ENCODE data around the gene CHRM2. TPM values are rescaled to one million over a fixed set of nuclear protein-coding genes. Genes with fewer than 3 reads are reported as not detected.
"Not testable (repeated sequence)": the region's sequence is repeated elsewhere in the genome, so short reads cannot be mapped to it uniquely, and the experiment has no call there.

The CHRM2 gene
- not detected for polyA plus RNA-seq (2013, experiment 1 of 2)
- polyA plus RNA-seq (2013, experiment 2 of 2): not detected

DNA sequence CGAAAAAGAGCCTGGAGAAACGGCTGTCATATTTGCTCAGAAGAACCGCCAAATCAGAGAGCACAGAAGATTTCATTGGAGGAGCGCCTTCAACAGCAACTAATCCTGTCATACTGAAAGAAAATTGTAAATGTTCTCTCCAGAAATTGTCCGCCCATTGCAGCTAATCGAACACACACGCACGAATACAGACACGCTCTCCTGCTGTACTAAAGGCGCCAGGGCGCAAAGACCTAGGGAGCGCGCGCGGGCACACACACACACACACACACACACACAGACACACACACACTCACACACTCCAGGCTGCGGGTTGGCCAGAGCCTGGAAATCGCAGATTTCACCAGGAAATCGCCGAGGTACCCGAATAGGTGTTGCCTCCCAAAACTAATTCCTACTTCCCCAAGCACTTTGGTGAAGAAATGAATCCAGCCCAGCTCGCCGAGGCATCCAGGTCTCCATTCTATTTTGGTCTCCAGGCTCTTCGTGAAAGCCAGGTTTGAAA is at the start of gene CHRM2:
TSS of gene CHRM2 (plus strand) at position 157 of the 505 bp plus-strand sequence. CDS start 146,214 bp downstream, outside the sequence.
- Histone ChIP-seq H3K9me3 (ENCODE audit: insufficient read depth, low read depth, low read length) (no peaks in the 10 kb centered on the region), H3K4me1 (ENCODE audit: insufficient read depth, low read length) (peaks cover 19% of the 10 kb centered on the region), H3K4me3 (ENCODE audit: low read length) (peak within 1 kb of the TSS; percentile 49), H3K27ac (ENCODE audit: low read depth, low read length) (no peak within 1 kb of the TSS), H3K9ac (ENCODE audit: low read depth, low read length) (no peak within 1 kb of the TSS), H3K27me3 (ENCODE audit: insufficient read depth, low read length) (peaks cover 91% of the 10 kb centered on the region), H3K36me3 (ENCODE audit: insufficient read depth, low read length) (no peaks in the 10 kb centered on the region)
- WGBS: 4% methylated on average over 23 of the region's 23 CpGs

DNA sequence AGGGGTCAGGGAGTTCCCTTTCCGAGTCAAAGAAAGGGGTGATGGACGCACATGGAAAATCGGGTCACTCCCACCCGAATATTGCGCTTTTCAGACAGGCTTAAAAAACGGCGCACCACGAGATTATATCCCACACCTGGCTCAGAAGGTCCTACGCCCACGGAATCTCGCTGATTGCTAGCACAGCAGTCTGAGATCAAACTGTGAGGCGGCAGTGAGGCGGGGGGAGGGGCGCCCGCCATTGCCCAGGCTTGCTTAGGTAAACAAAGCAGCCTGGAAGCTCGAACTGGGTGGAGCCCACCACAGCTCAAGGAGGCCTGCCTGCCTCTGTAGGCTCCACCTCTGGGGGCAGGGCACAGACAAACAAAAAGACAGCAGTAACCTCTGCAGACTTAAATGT is 37.1 kb upstream of the CHRM2 start:
- not testable (repeated sequence) for H3K27ac ChIP-seq (ENCODE audit: low read depth, low read length); H3K9me3 ChIP-seq (ENCODE audit: insufficient read depth, low read depth, low read length); H3K36me3 ChIP-seq (ENCODE audit: insufficient read depth, low read length); H3K27me3 ChIP-seq (ENCODE audit: insufficient read depth, low read length); H3K4me1 ChIP-seq (ENCODE audit: insufficient read depth, low read length)
- H3K9ac ChIP-seq (ENCODE audit: low read depth, low read length): peak overlapping the region; percentile 67
- WGBS: 18% methylated on average over 12 of the region's 16 CpGs
- peak overlapping the region; percentile 50 for H3K4me3 ChIP-seq (ENCODE audit: low read length)

DNA sequence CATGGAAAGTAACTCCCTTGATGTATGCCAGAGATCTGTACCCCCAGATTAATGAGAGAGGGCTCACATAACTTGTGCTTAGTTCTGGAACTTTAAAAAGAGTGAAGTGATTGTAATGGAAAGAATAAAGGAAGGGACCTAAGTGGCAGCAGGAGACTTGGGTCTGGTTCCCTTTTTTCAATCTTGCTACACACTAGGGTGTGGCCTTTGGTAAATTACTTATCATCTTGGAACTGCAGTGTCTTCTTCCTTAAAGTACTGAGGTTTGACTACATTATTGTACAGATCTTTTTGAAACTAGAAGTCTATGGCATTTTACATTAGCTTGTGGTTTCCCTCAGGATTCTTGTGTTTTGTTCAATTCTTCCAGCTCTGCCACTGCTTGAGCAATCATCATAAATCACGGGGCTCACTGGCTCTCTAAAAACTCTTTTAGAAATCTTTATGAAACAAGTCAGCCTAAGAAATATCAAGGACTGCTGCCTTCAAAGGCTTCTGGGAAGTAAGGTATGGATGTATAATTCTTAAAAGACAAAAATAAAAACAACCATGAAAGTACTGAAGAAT is 22.5 kb upstream of the CHRM2 start:
- no peaks in the 10 kb centered on the region for H3K36me3 ChIP-seq (ENCODE audit: insufficient read depth, low read length)
- 78% methylated on average over 1 of the region's 1 CpG for WGBS
- H3K9ac ChIP-seq (ENCODE audit: low read depth, low read length): no peak overlapping the region
- no peak overlapping the region for H3K27ac ChIP-seq (ENCODE audit: low read depth, low read length)
- H3K9me3 ChIP-seq (ENCODE audit: insufficient read depth, low read depth, low read length): peaks cover 2% of the 10 kb centered on the region; the same call in 1 of the 2 replicates
- no peaks in the 10 kb centered on the region for H3K4me1 ChIP-seq (ENCODE audit: insufficient read depth, low read length)
- H3K27me3 ChIP-seq (ENCODE audit: insufficient read depth, low read length): 0 out of 2 replicates have a peak, but pooled peaks cover 3% of the 10 kb centered on the region
- no peak overlapping the region for H3K4me3 ChIP-seq (ENCODE audit: low read length)

DNA sequence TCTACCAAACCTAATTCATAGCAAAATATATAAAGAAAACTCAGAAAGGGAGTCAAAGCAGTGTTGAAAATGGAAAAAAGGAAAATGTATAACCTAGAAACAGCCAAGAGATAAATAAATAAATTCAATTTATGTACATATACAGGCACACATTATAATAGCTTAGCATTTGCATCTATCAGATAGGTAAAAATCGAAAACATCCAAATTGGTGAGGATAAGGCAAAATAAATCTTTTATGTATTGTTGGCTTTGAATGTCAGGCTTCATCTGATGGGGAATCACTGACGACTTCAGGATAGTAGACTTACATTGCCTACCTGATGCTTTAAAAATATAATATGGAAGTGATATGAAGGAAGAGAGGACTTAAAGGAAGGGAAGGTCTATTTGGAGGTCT is 20.6 kb upstream of the CHRM2 start:
- Histone ChIP-seq H3K36me3 (ENCODE audit: insufficient read depth, low read length) (no peaks in the 10 kb centered on the region), H3K27me3 (ENCODE audit: insufficient read depth, low read length) (0 out of 2 replicates have a peak, but pooled peaks cover 3% of the 10 kb centered on the region), H3K4me1 (ENCODE audit: insufficient read depth, low read length) (no peaks in the 10 kb centered on the region), H3K27ac (ENCODE audit: low read depth, low read length) (no peak overlapping the region), H3K9ac (ENCODE audit: low read depth, low read length) (no peak overlapping the region), H3K4me3 (ENCODE audit: low read length) (no peak overlapping the region), H3K9me3 (ENCODE audit: insufficient read depth, low read depth, low read length) (no peaks in the 10 kb centered on the region)
- WGBS: 82% methylated on average over 2 of the region's 2 CpGs

DNA sequence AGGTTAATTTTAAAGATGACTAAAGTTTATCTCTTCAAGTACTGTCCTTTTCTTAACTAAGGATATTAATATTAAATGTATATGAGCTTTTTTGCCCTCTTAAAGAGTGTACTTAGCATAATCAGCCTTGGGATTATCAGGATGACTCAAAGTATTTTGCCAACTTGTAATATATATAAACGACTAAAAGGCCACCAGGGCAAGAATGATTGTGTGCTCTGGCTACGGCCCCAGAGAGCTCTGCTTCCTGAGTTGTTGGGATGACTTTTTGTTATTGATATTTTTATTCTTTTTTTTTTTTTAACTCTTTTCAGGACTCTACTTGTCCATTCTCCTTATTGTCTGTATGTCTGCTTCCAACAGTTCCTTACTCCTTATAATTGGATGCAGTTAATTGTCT is 14.8 kb upstream of the CHRM2 start:
- Histone ChIP-seq H3K27me3 (ENCODE audit: insufficient read depth, low read length) (no peaks in the 10 kb centered on the region), H3K36me3 (ENCODE audit: insufficient read depth, low read length) (no peaks in the 10 kb centered on the region), H3K9me3 (ENCODE audit: insufficient read depth, low read depth, low read length) (no peaks in the 10 kb centered on the region), H3K4me1 (ENCODE audit: insufficient read depth, low read length) (peaks cover 6% of the 10 kb centered on the region; the same call in 1 of the 2 replicates), H3K27ac (ENCODE audit: low read depth, low read length) (no peak overlapping the region), H3K4me3 (ENCODE audit: low read length) (no peak overlapping the region), H3K9ac (ENCODE audit: low read depth, low read length) (no peak overlapping the region)
- 89% methylated on average over 2 of the region's 2 CpGs for WGBS

DNA sequence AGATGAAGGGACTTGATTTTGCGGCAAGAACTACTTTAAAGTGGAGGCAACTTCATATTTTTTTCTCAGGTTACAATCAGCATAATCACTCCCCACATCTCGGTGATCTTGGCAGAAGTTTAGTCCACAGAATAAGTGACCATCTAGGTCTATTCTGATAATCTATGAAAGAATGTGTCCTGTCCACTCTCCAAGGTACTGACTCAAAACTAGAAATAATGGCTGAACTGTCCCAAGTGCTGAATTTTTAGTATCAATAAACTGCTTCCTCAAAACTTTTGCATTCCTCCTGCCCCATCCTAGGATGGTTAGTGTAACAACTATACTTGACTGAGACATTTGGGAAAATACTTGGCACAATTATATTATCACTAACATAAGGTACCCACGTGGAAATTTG is 10.9 kb upstream of the CHRM2 start:
- no peak overlapping the region for H3K9ac ChIP-seq (ENCODE audit: low read depth, low read length)
- peaks cover 8% of the 10 kb centered on the region; the same call in 1 of the 2 replicates for H3K27me3 ChIP-seq (ENCODE audit: insufficient read depth, low read length)
- no peaks in the 10 kb centered on the region for H3K9me3 ChIP-seq (ENCODE audit: insufficient read depth, low read depth, low read length)
- no peaks in the 10 kb centered on the region for H3K36me3 ChIP-seq (ENCODE audit: insufficient read depth, low read length)
- H3K27ac ChIP-seq (ENCODE audit: low read depth, low read length): no peak overlapping the region
- peaks cover 6% of the 10 kb centered on the region; the same call in 1 of the 2 replicates for H3K4me1 ChIP-seq (ENCODE audit: insufficient read depth, low read length)
- H3K4me3 ChIP-seq (ENCODE audit: low read length): no peak overlapping the region
- 68% methylated on average over 2 of the region's 3 CpGs for whole genome bisulfite sequencing

DNA sequence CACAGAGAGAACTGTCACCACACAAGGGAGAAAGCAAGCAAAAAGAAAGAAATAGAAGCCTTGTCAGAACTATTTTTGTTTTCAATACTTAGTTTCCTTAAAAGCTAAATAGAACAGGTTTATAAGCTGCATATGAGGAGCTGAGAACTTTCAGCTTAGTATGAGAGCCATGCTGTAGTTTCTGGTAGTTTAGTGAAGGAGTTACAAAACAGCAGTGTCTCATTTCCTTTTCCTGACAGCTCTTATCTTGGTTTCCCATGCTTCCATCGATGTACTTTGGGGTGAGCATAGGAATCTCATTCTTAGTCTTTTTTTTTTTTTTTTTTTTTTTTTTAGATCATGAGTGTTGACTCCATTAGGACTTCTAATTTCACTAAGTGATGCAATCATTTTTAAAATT is 8.6 kb upstream of the CHRM2 start:
- Histone ChIP-seq H3K9ac (ENCODE audit: low read depth, low read length) (no peak overlapping the region), H3K27me3 (ENCODE audit: insufficient read depth, low read length) (peaks cover 18% of the 10 kb centered on the region; the same call in 1 of the 2 replicates), H3K36me3 (ENCODE audit: insufficient read depth, low read length) (no peaks in the 10 kb centered on the region), H3K4me1 (ENCODE audit: insufficient read depth, low read length) (peaks cover 6% of the 10 kb centered on the region; the same call in 1 of the 2 replicates), H3K4me3 (ENCODE audit: low read length) (no peak overlapping the region), H3K27ac (ENCODE audit: low read depth, low read length) (no peak overlapping the region), H3K9me3 (ENCODE audit: insufficient read depth, low read depth, low read length) (no peaks in the 10 kb centered on the region)
- no CpG with 5 or more reads among the region's 1 CpG for WGBS

DNA sequence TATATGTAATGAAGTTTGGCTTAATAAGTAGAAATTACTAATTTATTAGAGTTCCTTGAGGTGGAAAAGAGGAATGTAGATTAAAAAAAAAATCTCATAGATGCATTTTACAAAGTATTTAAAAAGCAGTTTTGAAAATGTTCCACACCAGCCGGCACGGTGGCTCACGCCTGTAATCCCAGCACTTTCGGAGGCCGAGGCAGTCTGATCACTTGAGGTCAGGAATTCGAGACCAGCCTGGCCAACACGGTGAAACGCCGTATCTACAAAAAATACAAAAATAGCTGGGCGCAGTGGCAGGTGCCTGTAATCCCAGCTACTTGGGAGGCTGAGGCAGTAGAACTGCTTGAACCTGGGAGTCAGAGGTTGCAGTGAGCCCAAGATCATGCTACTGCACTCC is 3.2 kb upstream of the CHRM2 start:
- peaks cover 5% of the 10 kb centered on the region; the same call in 1 of the 2 replicates for H3K4me1 ChIP-seq (ENCODE audit: insufficient read depth, low read length)
- 94% methylated on average over 10 of the region's 10 CpGs for WGBS
- H3K27ac ChIP-seq (ENCODE audit: low read depth, low read length): no peak overlapping the region

DNA sequence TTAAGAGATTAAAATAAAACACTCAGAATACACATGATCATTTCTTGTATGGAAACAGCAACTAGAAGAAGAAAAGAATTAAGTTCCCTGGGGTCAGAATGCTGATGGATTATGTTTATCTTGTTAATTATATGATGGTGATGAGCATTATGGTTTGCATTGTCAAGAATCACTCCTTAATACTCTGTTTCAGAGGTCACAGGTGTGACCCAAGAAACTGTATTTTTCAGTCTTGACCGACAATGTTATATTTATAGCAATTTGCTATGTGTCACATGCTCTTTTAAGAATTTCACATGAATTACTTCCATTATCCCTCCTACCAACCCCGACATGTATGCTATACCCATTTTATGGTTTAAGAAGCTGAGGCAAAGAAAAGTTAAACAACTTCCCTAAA is 2.7 kb upstream of the CHRM2 start:
- H3K27me3 ChIP-seq (ENCODE audit: insufficient read depth, low read length): peaks cover 73% of the 10 kb centered on the region
- peaks cover 10% of the 10 kb centered on the region for H3K4me1 ChIP-seq (ENCODE audit: insufficient read depth, low read length)
- no peak overlapping the region for H3K9ac ChIP-seq (ENCODE audit: low read depth, low read length)
- H3K27ac ChIP-seq (ENCODE audit: low read depth, low read length): no peak overlapping the region
- no peak overlapping the region for H3K4me3 ChIP-seq (ENCODE audit: low read length)
- no peaks in the 10 kb centered on the region for H3K36me3 ChIP-seq (ENCODE audit: insufficient read depth, low read length)
- H3K9me3 ChIP-seq (ENCODE audit: insufficient read depth, low read depth, low read length): no peaks in the 10 kb centered on the region
- whole genome bisulfite sequencing: no CpG with 5 or more reads among the region's 2 CpGs

More for the DNA sequence above, 3.2 kb upstream of the CHRM2 start:
- no peaks in the 10 kb centered on the region for H3K36me3 ChIP-seq (ENCODE audit: insufficient read depth, low read length)
- H3K4me3 ChIP-seq (ENCODE audit: low read length): no peak overlapping the region
- H3K27me3 ChIP-seq (ENCODE audit: insufficient read depth, low read length): peaks cover 67% of the 10 kb centered on the region
- no peak overlapping the region for H3K9ac ChIP-seq (ENCODE audit: low read depth, low read length)
- no peaks in the 10 kb centered on the region for H3K9me3 ChIP-seq (ENCODE audit: insufficient read depth, low read depth, low read length)

DNA sequence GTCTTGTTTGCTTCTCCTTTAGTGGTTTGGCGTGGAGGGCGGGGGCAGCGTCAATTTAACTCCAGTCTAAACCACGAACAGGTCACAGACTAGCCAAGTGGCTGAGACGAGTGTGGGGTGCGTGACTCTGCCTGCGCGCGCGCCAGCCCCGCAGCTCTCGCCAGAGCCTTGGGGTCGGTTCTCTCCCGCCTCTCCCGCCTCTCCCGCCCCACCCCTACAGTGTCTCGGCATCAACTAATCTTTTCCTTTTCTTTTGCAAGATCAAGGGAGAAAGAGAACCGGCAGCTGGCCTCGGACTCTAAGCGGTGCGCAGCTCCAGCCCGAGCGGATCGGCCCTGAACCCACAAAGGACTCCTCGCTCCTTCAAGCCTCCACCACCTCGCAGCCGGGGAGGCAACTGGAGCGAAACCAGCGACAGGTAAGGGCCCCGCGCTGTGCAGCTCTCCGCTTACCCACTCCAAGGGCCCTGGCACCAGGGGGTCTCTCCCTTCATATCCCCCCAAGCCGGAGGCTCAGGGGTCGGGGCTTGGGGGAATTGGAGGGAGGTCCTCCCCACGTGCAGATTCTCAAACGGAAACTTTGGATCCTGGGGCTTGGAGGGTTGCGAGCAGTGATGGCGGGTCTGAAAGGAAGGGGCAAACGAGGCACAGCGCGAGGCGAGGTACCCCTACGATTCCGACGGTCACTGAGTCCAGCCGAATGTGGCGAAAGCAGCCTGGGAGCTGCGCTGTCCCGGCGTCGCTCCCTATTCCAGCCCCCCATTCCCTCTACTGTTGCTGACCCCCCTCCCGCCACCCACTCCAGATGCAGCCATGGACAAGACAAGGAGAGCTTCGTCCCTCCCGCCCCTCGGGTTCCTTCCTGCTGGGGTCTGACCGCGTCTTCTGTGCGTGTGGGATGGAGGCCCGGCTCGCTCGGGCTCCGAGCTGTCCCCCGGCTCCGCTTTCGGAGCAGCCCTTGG is 829 bp downstream of the CHRM2 start:
- H3K4me3 ChIP-seq (ENCODE audit: low read length): peak overlapping the region; percentile 49
- peaks cover 19% of the 10 kb centered on the region for H3K4me1 ChIP-seq (ENCODE audit: insufficient read depth, low read length)
- H3K36me3 ChIP-seq (ENCODE audit: insufficient read depth, low read length): no peaks in the 10 kb centered on the region
- no peaks in the 10 kb centered on the region for H3K9me3 ChIP-seq (ENCODE audit: insufficient read depth, low read depth, low read length)
- under 1% methylated on average over 65 of the region's 65 CpGs for WGBS
- no peak overlapping the region for H3K27ac ChIP-seq (ENCODE audit: low read depth, low read length)
- H3K9ac ChIP-seq (ENCODE audit: low read depth, low read length): no peak overlapping the region
- H3K27me3 ChIP-seq (ENCODE audit: insufficient read depth, low read length): peaks cover 94% of the 10 kb centered on the region

Data from HUES64 (cell line).